SK-N-MC (cell line): ENCODE data around the gene MYD88.

Experiments used
- EZH2 ChIP-seq: fragments of 200-600 bp; sonication (generic); IDR thresholded peaks from one replicate; pipeline ENCODE4 v1.6.1; 2017; ENCODE audit warnings: antibody characterized with exemption
- POLR2AphosphoS5 ChIP-seq: IDR thresholded peaks from 2 replicates; pipeline ENCODE4 v1.6.1; 2012; ENCODE audit warnings: mild to moderate bottlenecking, low read depth, low read length, borderline replicate concordance

GRCh38 chr3:38130631-38131065, 7.8 kb upstream of the MYD88 start:
- no peak for TF ChIP-seq EZH2
- TF ChIP-seq POLR2AphosphoS5 = no peak
